ENCODE measurements around the gene ROR1. TPM values are rescaled to one million over a fixed set of nuclear protein-coding genes. Genes with fewer than 3 reads are reported as not detected.

The ROR1 gene
- total and polyA plus RNA-seq, 12 donors, result 2.9 to 36.2 (median 15.3) TPM

- ATAC-seq, result no peak
Observed at GRCh38 chr1:63835128-63835527, 61.3 kb downstream of the ROR1 start.

DNA sequence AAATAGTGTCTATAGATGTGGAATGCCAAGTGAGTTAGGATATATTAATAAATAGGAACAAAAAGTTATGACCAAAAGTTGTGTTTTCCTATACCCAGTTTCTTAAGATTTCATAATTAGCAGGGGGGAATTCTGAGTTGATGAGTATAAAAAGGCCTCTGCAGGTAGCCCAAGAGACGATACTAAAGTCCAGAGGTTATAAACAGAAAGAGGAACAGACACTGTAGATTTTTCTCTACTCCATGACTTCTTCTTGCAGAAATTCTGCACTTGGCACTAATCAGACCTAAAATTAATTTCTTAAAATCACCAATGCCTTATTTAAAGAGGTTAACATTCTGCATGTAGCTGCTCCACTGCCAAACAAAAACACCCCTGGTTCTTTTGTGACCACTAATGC lies 62.6 kb downstream of the ROR1 start:
- no peaks in the 10 kb centered on the region for H3K27me3 ChIP-seq
- intact Hi-C loops (cut with DNase I), result no loop called here
- DNase-seq (no peak), ATAC-seq (no peak)
- 90 to 100% methylated on average over 1 of the region's 1 CpG for WGBS, 2 donors
- TF ChIP-seq, protein P1, sequence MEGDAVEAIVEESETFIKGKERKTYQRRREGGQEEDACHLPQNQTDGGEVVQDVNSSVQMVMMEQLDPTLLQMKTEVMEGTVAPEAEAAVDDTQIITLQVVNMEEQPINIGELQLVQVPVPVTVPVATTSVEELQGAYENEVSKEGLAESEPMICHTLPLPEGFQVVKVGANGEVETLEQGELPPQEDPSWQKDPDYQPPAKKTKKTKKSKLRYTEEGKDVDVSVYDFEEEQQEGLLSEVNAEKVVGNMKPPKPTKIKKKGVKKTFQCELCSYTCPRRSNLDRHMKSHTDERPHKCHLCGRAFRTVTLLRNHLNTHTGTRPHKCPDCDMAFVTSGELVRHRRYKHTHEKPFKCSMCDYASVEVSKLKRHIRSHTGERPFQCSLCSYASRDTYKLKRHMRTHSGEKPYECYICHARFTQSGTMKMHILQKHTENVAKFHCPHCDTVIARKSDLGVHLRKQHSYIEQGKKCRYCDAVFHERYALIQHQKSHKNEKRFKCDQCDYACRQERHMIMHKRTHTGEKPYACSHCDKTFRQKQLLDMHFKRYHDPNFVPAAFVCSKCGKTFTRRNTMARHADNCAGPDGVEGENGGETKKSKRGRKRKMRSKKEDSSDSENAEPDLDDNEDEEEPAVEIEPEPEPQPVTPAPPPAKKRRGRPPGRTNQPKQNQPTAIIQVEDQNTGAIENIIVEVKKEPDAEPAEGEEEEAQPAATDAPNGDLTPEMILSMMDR (IDR thresholded peaks at IDR 0.05), result no peak
- H3K27ac ChIP-seq, result no peak overlapping the region
- H3K9me3 ChIP-seq, result no peaks in the 10 kb centered on the region
- H3K36me3 ChIP-seq, result no peaks in the 10 kb centered on the region
- peaks cover 0 to 53% (median 29%) of the 10 kb centered on the region in 9 donors for H3K4me1 ChIP-seq
- H3K4me3 ChIP-seq, result no peak overlapping the region

More at GRCh38 chr1:63835128-63835527, 61.3 kb downstream of the ROR1 start:
- Histone ChIP-seq H3K27ac (no peak overlapping the region), H3K4me1 (peaks cover 1 to 57% (median 33%) of the 10 kb centered on the region in 9 donors), H3K9me3 (no peaks in the 10 kb centered on the region), H3K36me3 (no peaks in the 10 kb centered on the region), H3K27me3 (no peaks in the 10 kb centered on the region), H3K4me3 (no peak overlapping the region)
- TF ChIP-seq, protein P1 (IDR thresholded peaks at IDR 0.05), result no peak
- DNase-seq, result no peak
- WGBS, 2 donors, result 69 to 88% methylated on average over 1 of the region's 1 CpG
- intact Hi-C loops (cut with DNase I), result no loop called here

GRCh38 chr1:63836830-63837229 lies 63.0 kb downstream of the ROR1 start:
- TF ChIP-seq, protein P1 (IDR thresholded peaks at IDR 0.05), result no peak
- intact Hi-C loops (cut with DNase I), result no loop called here
- Histone ChIP-seq H3K27me3 (no peaks in the 10 kb centered on the region), H3K4me1 (peaks cover 0 to 49% (median 25%) of the 10 kb centered on the region in 9 donors), H3K9me3 (no peaks in the 10 kb centered on the region), H3K36me3 (no peaks in the 10 kb centered on the region), H3K4me3 (no peak overlapping the region), H3K27ac (no peak overlapping the region)
- DNase-seq (no peak), ATAC-seq (no peak)
- WGBS, 2 donors, result 78 to 82% methylated on average over 5 of the region's 5 CpGs

DNA sequence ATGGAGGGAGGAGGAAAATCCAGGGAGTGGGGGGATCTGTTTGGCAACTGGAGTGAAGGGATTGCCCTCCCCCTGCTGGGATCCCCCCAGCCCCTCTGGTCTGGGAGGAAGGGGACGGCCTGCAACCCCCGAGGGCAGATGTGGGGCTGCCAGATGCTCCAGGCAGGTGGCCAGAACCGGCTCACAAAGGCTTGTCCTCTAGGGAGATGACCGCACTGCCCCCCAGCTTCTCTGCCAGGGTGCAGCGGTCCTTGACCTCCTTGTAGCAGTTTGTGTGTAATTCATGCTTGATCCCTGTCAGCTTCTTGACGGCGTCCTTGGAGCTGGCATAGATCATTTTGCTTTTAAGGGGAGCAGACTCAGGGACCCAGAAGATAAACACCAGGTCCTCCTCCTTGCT lies 69.2 kb downstream of the ROR1 start:
- no peak for DNase-seq
- Histone ChIP-seq H3K9me3 (no peaks in the 10 kb centered on the region), H3K4me1 (peaks cover 0 to 28% (median 0%) of the 10 kb centered on the region in 9 donors), H3K27ac (no peak overlapping the region), H3K27me3 (no peaks in the 10 kb centered on the region), H3K36me3 (no peaks in the 10 kb centered on the region), H3K4me3 (no peak overlapping the region)
- ATAC-seq, result peak in 1 of 8 donors; percentile 35
- intact Hi-C loops (cut with DNase I), result no loop called here
- TF ChIP-seq, protein P1 (IDR thresholded peaks at IDR 0.05), result no peak
- 55 to 71% methylated on average over 7 of the region's 7 CpGs for WGBS, 2 donors

Measured in heart right ventricle (tissue), 16 donors.